CD4-positive, CD25-positive, alpha-beta regulatory T cell (primary cell): ENCODE measurements around the gene HYLS1. TPM values are rescaled to one million over a fixed set of nuclear protein-coding genes. Genes with fewer than 3 reads are reported as not detected.

Experiments
- ATAC-seq, 2 donors: fragments of 150-1000 bp; cut with Tn5 transposase; one replicate each; pipeline ENCODE4 v1.10.0; 2021; ENCODE audit warnings: low read depth in 2 of 2, moderate number of reproducible peaks in 2 of 2, moderate library complexity in 1 of 2
- DNase-seq, 3 donors: peaks; one replicate each; pipeline versions ENCODE4 v3.0.0 to v3.0.0-alpha.2; 2012 to 2022; ENCODE audit warnings: mixed read lengths in 1 of 3
- H3K27ac ChIP-seq: one replicate; pipeline ENCODE4 v1.7.0; 2013; ENCODE audit warnings: mild to moderate bottlenecking, low read length; ENCODE audit not compliant: insufficient read depth, poor library complexity, severe bottlenecking
- H3K27me3 ChIP-seq: one replicate; pipeline ENCODE4 v1.7.0; 2013; ENCODE audit warnings: low read length; ENCODE audit not compliant: control insufficient read depth, insufficient read depth
- H3K36me3 ChIP-seq: one replicate; pipeline ENCODE4 v1.7.0; 2013; ENCODE audit warnings: mild to moderate bottlenecking, low read length, moderate library complexity; ENCODE audit not compliant: control insufficient read depth, insufficient read depth
- H3K4me1 ChIP-seq: 2 replicates; pipeline ENCODE4 v1.7.0; 2013; ENCODE audit warnings: mild to moderate bottlenecking, low read length; ENCODE audit not compliant: insufficient read depth, control insufficient read depth, poor library complexity, severe bottlenecking
- H3K4me3 ChIP-seq: one replicate; pipeline ENCODE4 v1.7.0; 2013; ENCODE audit warnings: low read depth, mild to moderate bottlenecking, low read length, moderate library complexity
- H3K9me3 ChIP-seq, 2 experiments: 1 replicate in 1 of 2; 2 replicates in 1 of 2; pipeline ENCODE4 v1.7.0; 2013; ENCODE audit warnings: low read length in 2 of 2, mild to moderate bottlenecking in 1 of 2, moderate library complexity in 1 of 2; ENCODE audit not compliant: control insufficient read depth in 2 of 2
- H3K27ac Mint-ChIP-seq, 3 donors: one replicate each; pipeline ENCODE4 v1.8.0; 2020 to 2022; ENCODE audit warnings: mild to moderate bottlenecking in 3 of 3, mixed read lengths in 3 of 3, moderate library complexity in 2 of 3
- H3K27me3 Mint-ChIP-seq: one replicate; pipeline ENCODE4 v1.8.0; 2022; ENCODE audit warnings: mild to moderate bottlenecking, mixed read lengths
- H3K36me3 Mint-ChIP-seq: one replicate; pipeline ENCODE4 v1.8.0; 2020; ENCODE audit warnings: mixed read lengths
- H3K4me1 Mint-ChIP-seq, 4 donors: one replicate each; pipeline ENCODE4 v1.8.0; 2020 to 2022; ENCODE audit warnings: mixed read lengths in 4 of 4, mild to moderate bottlenecking in 1 of 4
- H3K4me3 Mint-ChIP-seq, 4 donors: one replicate each; pipeline ENCODE4 v1.8.0; 2020 to 2022; ENCODE audit warnings: mild to moderate bottlenecking in 4 of 4, mixed read lengths in 4 of 4, moderate library complexity in 3 of 4
- H3K9me3 Mint-ChIP-seq, 7 donors: one replicate each; pipeline ENCODE4 v1.8.0; 2020 to 2022; ENCODE audit warnings: mixed read lengths in 7 of 7, mild to moderate bottlenecking in 3 of 7, moderate library complexity in 2 of 7
- polyA plus RNA-seq, 4 donors: library from polyadenylated mRNA; unstranded; fragments of 300-500 nt; fragmentation: Illumina TruSeq; gene quantifications; one replicate each; pipeline ENCODE4 v1.2.3, GENCODE V29; 2021
- total RNA-seq: library from RNA; stranded (reverse); gene quantifications from one replicate; pipeline ENCODE4 v1.2.3, GENCODE V29; 2022

HYLS1 gene
- total and polyA plus RNA-seq, 5 donors from 2014 or later: 3.1 to 13.3 (median 11.5) TPM

GRCh38 chr11:125922156-125922555 lies 34.7 kb downstream of the HYLS1 start:
- ATAC-seq: no peak

DNA sequence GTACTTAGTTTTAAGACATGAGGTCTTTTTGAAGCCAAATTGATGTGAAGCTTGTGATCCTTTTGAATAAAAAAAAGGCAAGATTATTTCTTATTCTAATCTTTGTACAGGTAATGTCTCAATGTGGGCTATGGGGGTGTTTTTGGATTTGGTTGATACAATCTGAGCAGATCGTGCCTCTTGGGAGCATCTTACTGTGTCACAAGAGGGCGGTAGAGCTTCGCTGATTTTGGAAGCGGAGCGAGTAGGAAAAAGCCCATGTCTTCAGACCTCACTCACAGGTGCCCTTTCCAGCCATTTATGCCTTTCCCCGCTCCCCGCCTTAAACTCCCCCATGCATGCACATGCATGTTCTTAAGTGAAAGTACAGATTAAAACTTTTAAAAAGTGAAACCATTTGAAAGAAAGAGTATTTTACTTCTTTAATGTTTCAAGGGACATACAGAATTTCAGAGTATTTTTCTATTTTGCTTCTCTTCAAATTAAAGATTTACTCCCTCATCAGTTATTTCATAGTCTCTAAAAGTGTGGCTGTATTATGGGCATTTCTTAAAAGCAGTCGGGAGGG lies 35.6 kb downstream of the HYLS1 start:
- peak; percentile 22 to 73 (median 56) for DNase-seq
- Histone ChIP-seq H3K4me3 (no peak overlapping the region), H3K27me3 (peaks cover 15% of the 10 kb centered on the region), H3K9me3 (no peaks in the 10 kb centered on the region), H3K4me1 (no peaks in the 10 kb centered on the region), H3K27ac (no peak overlapping the region), H3K36me3 (no peaks in the 10 kb centered on the region)
- Mint-ChIP-seq H3K27me3 (peaks cover 26% of the 10 kb centered on the region), H3K27ac (no peak overlapping the region), H3K4me3 (no peak overlapping the region), H3K9me3 (peaks cover 0 to 2% (median 0%) of the 10 kb centered on the region in 7 donors), H3K4me1 (peaks cover 0 to 4% (median 0%) of the 10 kb centered on the region in 4 donors), H3K36me3 (no peaks in the 10 kb centered on the region)
- peak; percentile 58 to 64 for ATAC-seq

More at GRCh38 chr11:125922156-125922555, 34.7 kb downstream of the HYLS1 start:
- peaks cover 31% of the 10 kb centered on the region for H3K27me3 Mint-ChIP-seq
- Histone ChIP-seq H3K4me1 (no peaks in the 10 kb centered on the region), H3K4me3 (no peak overlapping the region), H3K9me3 (no peaks in the 10 kb centered on the region), H3K27ac (no peak overlapping the region), H3K36me3 (no peaks in the 10 kb centered on the region), H3K27me3 (peaks cover 13% of the 10 kb centered on the region)
- no peak overlapping the region for H3K27ac Mint-ChIP-seq
- peaks cover 0 to 2% (median 0%) of the 10 kb centered on the region in 7 donors for H3K9me3 Mint-ChIP-seq
- DNase-seq: no peak
- peaks cover 0 to 4% (median 0%) of the 10 kb centered on the region in 4 donors for H3K4me1 Mint-ChIP-seq
- no peak overlapping the region for H3K4me3 Mint-ChIP-seq
- H3K36me3 Mint-ChIP-seq: no peaks in the 10 kb centered on the region

DNA sequence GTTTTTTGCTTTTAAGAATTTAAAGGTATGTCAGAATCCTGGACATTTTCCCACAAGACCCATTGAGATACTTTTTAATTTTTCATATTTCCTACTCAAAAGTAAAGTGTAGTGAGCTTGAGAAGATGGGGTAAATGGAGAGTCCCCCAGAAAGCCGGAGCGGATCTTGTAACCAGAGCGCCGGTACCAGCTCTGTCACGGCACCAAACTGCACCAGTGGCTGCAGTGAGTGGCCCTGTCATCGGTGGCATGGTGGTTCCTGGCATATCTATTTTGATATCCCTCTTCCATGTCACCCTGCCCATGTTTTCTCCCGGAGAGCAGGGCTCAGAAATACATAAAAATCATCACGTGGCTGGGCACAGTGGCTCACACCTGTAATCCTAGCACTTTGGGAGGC lies 36.2 kb downstream of the HYLS1 start:
- H3K27me3 Mint-ChIP-seq: peaks cover 29% of the 10 kb centered on the region
- DNase-seq (no peak), ATAC-seq (no peak)
- H3K27ac Mint-ChIP-seq: no peak overlapping the region
- H3K36me3 ChIP-seq: no peaks in the 10 kb centered on the region
- H3K4me1 Mint-ChIP-seq: peaks cover 0 to 4% (median 0%) of the 10 kb centered on the region in 4 donors
- H3K9me3 ChIP-seq: no peaks in the 10 kb centered on the region
- H3K4me3 ChIP-seq: no peak overlapping the region
- no peaks in the 10 kb centered on the region for H3K36me3 Mint-ChIP-seq
- H3K27me3 ChIP-seq: peaks cover 15% of the 10 kb centered on the region
- H3K27ac ChIP-seq: no peak overlapping the region
- H3K4me3 Mint-ChIP-seq: no peak overlapping the region
- H3K9me3 Mint-ChIP-seq: peaks cover 0 to 2% (median 0%) of the 10 kb centered on the region in 7 donors
- no peaks in the 10 kb centered on the region for H3K4me1 ChIP-seq

DNA sequence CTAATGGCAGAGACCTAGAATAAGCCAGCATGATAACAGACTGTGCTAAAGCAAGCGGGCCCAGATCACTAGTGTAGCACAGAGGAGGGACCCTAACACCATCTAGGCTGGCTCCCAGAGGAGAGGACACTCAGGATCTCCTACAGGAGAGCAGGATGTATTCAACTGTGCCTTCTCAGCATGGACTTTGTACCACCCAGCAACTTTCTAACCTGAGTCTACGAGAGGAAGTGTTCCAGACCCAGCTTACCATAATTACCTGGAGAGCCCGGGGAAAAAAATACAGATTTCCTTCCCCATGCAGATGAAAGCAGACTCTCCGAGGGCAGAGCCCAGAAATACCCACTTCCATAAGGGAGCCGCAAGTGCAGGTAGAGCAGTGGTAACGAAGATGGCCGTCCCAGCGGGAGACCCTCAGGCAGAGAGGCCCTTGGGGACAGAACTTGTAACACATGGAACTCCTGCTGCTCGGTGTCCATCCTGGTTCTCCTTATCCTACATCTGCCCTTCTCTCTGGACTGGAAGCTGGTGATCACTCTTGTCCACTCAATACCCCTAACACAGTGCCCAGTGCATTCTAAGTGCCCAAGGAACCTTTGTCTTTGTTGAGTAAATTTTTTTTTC lies 37.0 kb downstream of the HYLS1 start:
- no peak overlapping the region for H3K27ac Mint-ChIP-seq

GRCh38 chr11:125925247-125925740 lies 37.8 kb downstream of the HYLS1 start:
- peaks cover 0 to 4% (median 0%) of the 10 kb centered on the region in 4 donors for H3K4me1 Mint-ChIP-seq

More for the DNA sequence above, 37.0 kb downstream of the HYLS1 start:
- peaks cover 32% of the 10 kb centered on the region for H3K27me3 Mint-ChIP-seq
- H3K27me3 ChIP-seq: peaks cover 15% of the 10 kb centered on the region
- H3K36me3 Mint-ChIP-seq: no peaks in the 10 kb centered on the region
- ATAC-seq: no peak
- peaks cover 0 to 2% (median 0%) of the 10 kb centered on the region in 7 donors for H3K9me3 Mint-ChIP-seq
- H3K36me3 ChIP-seq: no peaks in the 10 kb centered on the region
- DNase-seq: no peak
- H3K4me3 ChIP-seq: no peak overlapping the region
- H3K4me1 Mint-ChIP-seq: peaks cover 0 to 4% (median 0%) of the 10 kb centered on the region in 4 donors
- H3K4me3 Mint-ChIP-seq: no peak overlapping the region
- H3K27ac ChIP-seq: no peak overlapping the region
- H3K4me1 ChIP-seq: no peaks in the 10 kb centered on the region
- no peaks in the 10 kb centered on the region for H3K9me3 ChIP-seq

DNA sequence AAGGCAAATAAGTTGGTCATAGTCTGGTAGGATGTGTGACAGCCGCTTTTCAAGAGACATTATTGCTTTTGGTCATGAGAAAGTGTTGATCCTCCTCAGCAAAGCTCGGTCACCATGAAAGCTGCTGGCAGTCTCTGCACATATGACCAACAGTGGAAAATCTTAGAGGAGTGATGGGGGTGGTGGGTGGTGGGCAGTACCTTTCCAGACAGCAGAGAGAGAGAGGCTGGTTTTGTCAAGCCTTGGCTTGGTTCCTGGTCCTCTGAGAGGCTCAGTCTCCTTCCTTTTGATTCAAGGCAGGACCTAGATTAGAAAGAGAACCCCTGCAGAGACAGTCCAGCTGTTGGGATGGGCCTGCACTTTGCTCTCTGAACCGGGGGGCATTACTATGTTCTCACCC lies 38.3 kb downstream of the HYLS1 start:
- Mint-ChIP-seq H3K4me1 (peaks cover 0 to 4% (median 0%) of the 10 kb centered on the region in 4 donors), H3K27me3 (peaks cover 31% of the 10 kb centered on the region), H3K9me3 (peaks cover 0 to 2% (median 0%) of the 10 kb centered on the region in 7 donors), H3K27ac (no peak overlapping the region), H3K4me3 (no peak overlapping the region), H3K36me3 (no peaks in the 10 kb centered on the region)
- Histone ChIP-seq H3K36me3 (no peaks in the 10 kb centered on the region), H3K4me3 (no peak overlapping the region), H3K4me1 (no peaks in the 10 kb centered on the region), H3K9me3 (no peaks in the 10 kb centered on the region), H3K27me3 (peaks cover 11% of the 10 kb centered on the region), H3K27ac (no peak overlapping the region)
- DNase-seq (no peak), ATAC-seq (no peak)

More at GRCh38 chr11:125925247-125925740, 37.8 kb downstream of the HYLS1 start:
- H3K27me3 Mint-ChIP-seq: peaks cover 31% of the 10 kb centered on the region
- no peaks in the 10 kb centered on the region for H3K4me1 ChIP-seq
- ATAC-seq (no peak), DNase-seq (no peak)
- H3K4me3 ChIP-seq: no peak overlapping the region
- no peaks in the 10 kb centered on the region for H3K36me3 Mint-ChIP-seq
- peaks cover 0 to 2% (median 0%) of the 10 kb centered on the region in 7 donors for H3K9me3 Mint-ChIP-seq
- no peak overlapping the region for H3K27ac ChIP-seq
- H3K4me3 Mint-ChIP-seq: no peak overlapping the region
- H3K27ac Mint-ChIP-seq: no peak overlapping the region
- H3K36me3 ChIP-seq: no peaks in the 10 kb centered on the region
- H3K27me3 ChIP-seq: peaks cover 11% of the 10 kb centered on the region
- no peaks in the 10 kb centered on the region for H3K9me3 ChIP-seq

DNA sequence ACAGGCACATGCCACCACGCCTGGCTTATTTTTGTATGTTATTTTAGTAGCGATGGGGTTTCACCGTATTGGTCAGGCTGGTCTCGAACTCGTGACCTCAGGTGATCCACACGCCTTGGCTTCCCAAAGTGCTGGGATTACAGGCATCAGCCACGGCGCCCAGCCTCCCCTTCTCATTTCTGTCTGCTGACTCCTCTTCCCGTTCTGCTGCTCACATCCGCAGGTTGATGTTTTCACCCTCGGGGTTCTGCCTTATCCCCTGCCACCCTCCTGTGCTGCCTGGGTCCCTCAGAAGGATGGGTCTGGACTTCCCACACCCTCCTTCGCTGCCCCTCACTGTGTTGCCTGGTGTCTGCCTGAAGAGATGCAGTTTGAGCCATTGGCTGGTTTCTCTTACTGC lies 39.2 kb downstream of the HYLS1 start:
- DNase-seq (no peak), ATAC-seq (no peak)
- Histone ChIP-seq H3K27me3 (peaks cover 11% of the 10 kb centered on the region), H3K4me3 (no peak overlapping the region), H3K36me3 (no peaks in the 10 kb centered on the region), H3K4me1 (no peaks in the 10 kb centered on the region), H3K9me3 (no peaks in the 10 kb centered on the region), H3K27ac (no peak overlapping the region)
- no peak overlapping the region for H3K4me3 Mint-ChIP-seq
- peaks cover 0 to 4% (median 0%) of the 10 kb centered on the region in 4 donors for H3K4me1 Mint-ChIP-seq
- H3K27me3 Mint-ChIP-seq: peaks cover 31% of the 10 kb centered on the region
- peak overlapping the region in 1 of 3 donors; percentile 42 for H3K27ac Mint-ChIP-seq
- no peaks in the 10 kb centered on the region for H3K36me3 Mint-ChIP-seq
- peaks cover 0 to 2% (median 0%) of the 10 kb centered on the region in 7 donors for H3K9me3 Mint-ChIP-seq
